HG02571 (cell line): ENCODE measurements around the gene OCIAD1.
"Not testable (repeated sequence)": the region's sequence is repeated elsewhere in the genome, so short reads cannot be mapped to it uniquely, and the experiment has no call there.

Source experiments
- ATAC-seq: cut with Tn5 transposase; IDR thresholded peaks from one replicate; pipeline ENCODE4 v1.9.1; 2021; ENCODE audit warnings: mild to moderate bottlenecking, moderate library complexity; ENCODE audit not compliant: unreplicated experiment

The OCIAD1 gene

DNA sequence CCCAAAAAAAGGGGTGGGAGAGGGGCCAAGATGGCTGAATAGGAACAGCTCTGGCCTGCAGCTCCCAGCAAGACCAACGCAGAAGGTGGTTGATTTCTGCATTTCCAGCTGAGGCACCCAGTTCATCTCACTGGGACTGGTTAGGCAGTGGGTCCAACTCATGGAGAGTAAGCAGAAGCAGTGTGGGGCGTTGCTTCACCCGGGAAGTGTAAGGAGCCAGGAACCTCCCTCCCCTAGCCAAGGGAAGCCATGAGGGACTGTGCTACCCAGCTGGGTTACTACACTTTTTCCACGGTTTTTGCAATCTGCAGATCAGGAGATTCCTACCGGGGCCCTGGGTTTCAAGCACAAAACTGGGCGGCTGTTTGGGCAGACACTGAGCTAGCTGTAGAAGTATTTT lies 13.9 kb upstream of the OCIAD1 start:
- ATAC-seq, result no peak

DNA sequence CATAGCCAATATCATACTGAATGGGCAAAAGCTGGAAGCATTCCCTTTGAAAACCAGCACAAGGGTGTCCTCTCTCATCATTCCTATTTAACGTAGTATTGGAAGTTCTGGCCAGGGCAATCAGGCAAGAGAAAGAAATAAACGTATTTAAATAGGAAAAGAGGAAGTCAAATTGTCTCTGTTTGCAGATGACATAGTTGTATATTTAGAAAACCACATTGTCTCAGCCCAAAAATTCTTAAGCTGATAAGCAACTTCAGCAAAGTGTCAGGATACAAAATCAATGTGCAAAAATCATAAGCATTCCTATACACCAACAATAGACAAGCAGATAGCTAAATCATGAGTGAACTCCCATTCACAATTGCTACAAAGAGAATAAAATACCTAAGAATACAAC lies 9.5 kb upstream of the OCIAD1 start:
- ATAC-seq, result not testable (repeated sequence)

DNA sequence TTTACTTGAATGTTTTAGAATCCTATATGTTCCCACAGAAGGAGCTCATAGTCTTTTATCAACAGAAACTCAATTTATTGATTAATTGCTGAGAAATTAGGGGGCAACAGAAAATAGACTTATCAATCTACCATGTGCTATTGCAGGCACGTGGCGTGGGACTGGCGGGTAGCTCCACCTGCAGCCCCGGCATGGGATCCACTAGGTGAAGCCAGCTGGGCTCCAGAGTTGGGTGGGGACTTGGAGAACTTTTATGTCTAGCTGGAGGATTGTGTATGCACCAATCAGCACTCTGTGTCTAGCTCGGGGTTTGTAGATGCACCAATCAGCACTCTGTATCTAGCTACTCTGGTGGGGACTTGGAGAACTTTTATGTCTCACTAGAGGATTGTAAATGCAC lies 3.3 kb upstream of the OCIAD1 start:
- no peak for ATAC-seq

DNA sequence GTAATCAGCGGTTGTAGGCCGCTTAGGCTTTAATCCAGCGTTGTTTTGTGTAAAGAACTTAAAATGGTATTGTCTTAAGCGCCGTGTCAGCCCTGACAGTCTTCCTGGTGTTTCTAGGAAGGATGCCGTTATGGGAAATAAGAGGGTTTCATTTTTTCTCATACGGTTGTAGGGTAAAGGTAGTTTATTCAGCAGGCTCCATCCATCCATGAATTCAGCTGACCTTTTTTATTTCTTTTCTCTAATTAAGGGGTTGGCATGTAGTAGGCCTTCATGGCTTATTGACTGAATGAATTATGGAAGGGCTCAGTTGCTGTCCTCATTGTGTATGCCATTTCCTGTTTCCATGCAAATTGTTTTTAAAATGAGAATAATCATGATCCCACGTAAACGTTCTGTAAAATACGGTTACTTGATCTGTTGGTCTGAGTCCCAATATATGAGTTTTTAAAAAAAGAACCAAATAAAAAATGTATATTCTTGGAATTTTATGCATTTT lies 693 bp downstream of the OCIAD1 start:
- ATAC-seq, result no peak

DNA sequence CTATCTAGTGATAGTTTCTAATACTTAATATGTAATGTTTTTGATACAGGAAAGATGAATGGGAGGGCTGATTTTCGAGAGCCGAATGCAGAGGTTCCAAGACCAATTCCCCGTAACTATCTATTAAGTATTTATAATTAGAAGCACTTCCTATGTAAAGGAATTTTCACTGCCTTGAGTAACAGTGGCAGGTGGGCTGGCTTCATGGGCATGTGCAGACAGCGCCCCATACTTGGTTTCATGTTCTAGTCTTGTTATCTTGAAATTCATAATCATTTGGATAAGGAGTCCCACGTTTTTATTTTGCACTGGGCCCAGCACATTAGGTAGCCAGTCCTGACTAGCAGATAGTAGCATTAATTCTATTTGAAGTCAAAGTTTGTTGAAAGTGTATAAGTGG lies 1.7 kb downstream of the OCIAD1 start:
- ATAC-seq, result no peak

DNA sequence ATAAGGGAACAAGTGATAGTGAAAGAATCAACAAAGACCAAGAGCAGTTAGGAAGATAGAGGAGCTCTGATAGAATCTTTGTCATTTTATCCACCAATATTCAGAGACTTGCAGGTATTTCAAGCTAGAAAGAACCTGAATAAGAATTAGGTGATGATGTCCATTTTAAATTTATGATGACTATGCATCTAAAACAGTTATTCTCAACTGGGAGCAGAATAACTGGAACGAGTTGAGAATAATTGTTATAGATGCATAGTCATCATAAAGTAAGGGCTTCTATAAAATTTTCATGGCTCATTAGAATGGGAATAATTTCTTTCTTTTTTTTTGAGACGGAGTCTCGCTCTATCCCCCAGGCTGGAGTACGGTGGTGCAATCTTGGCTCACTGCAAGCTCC lies 5.8 kb downstream of the OCIAD1 start:
- no peak for ATAC-seq

DNA sequence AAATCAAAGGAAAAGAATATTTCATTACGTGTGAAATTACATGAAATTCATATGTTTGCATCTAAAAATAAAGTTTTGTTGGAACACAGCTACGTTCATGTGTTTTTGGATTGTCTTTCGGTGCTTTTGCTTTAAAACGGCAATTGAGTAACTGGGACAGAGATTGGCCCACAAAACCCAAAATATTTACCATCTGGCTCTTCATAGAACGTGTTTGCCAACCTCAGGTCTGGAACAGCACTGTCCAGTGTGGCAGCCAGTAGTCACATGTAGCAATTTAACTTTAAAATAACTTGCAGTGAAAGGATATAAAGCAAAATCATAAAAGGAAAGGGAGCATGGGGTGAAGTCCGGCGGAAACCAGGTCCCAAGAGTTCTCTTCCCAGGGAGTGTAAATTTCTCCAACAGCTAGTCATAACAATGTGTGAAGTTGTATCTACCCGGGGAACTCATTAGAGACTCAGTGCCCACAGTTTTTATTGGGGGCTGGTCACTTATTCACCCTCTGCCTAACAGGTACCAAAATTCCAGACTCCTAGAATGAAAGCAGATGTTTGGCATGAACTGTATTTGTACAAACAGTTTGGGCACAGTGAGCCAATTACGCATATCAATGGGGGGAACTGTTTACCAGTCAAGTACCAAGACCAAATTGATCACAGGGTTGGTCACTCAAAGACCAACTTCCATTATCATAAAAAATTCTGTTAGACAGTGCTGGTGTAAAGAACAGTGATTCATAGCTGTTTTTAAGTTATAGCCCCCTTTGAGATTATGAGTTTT lies 10.3 kb downstream of the OCIAD1 start:
- no peak for ATAC-seq

DNA sequence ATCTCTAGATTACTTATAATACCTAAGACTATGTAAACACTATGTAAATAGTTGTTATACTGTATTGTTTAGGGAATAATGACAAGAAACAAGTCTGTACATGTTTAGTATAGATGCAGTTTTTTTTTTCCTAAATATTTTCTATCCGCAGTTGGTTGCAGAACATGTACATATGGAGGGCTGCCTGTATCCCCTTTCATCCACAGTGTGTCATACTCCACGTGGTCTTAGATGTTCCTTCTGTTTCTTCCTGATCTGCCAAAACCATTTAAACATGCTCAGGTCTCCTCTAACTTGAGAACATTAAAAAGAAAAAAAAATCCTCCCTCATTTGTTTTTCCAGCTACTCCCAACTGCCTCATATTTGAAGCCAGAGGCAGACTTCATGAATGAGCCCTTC lies 14.0 kb downstream of the OCIAD1 start:
- ATAC-seq, result no peak

DNA sequence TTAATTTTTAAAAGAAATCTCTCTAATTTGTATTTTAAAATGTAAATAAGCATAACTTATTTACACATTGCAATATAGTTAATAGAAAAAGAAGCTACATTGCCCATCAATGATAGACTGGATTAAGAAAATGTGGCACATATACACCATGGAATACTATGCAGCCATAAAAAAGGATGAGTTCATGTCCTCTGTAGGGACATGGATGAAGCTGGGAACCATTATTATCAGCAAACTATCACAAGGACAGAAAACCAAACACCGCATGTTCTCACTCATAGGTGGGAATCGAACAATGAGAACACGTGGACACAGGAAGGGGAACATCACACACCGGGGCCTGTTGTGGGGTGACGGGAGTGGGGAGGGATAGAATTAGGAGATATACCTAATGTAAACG lies 17.9 kb downstream of the OCIAD1 start:
- not testable (repeated sequence) for ATAC-seq

DNA sequence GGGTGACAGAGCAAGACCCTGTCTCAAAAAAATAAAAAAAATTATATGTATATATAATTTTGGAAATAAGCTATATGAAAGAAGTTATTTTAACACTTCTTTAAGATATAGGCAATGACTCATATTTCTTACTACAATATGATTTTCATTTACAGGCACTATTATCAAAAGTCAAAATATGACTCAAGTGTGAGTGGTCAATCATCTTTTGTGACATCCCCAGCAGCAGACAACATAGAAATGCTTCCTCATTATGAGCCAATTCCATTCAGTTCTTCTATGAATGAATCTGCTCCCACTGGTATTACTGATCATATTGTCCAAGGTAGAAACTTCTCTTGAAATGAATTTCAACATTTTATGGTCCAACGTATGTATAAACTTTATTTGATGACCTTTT lies 20.8 kb downstream of the OCIAD1 start:
- no peak for ATAC-seq

DNA sequence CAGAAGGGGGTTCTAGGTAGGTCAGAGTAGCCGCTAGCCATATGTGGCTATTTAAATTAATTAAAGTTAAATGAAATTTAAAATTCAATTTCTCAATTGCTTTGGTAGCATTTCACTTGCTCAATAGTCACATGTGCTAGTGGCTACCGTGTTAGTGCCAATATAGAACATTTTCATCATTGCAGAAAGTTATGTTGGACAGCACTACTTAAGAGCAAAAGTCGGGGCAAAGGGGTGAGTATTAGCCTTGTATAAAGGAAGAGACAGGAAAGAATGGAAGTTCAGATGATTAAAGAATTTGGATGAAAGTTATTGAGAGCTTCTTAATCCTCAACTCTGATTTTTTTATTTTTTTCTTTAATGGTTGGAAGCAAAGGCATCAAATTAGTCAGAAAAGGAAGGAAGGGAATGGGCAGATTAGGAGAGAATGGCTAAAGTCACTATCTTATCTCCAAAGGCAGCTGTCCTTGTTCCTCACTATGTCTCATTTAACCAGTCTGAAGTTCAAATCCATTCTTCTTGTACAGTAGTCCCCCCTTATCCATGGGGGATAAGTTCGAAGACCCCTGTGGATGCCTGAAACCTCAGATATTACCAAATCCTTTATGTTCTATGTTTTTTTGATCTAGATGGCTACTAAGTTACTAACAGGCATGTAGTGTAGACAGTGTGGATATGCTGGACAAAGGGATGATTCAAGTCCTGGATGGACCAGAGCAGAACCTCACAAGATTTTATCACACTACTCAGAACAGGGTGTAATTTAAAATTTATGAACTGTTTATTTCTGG lies 22.9 kb downstream of the OCIAD1 start:
- no peak for ATAC-seq

DNA sequence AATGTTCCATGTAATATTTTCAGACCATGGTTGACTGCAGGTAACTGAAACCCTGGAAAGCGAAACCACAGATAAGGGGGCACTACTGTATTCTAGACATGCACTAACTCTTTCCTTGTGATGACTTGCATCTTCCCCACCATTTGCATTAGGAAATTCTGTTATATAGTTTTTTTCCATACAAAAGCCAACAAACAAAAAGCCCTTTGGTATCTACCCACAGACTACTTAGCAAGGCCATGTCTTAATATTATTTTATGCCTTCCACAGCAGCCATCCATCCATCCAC lies 23.5 kb downstream of the OCIAD1 start:
- ATAC-seq, result no peak

DNA sequence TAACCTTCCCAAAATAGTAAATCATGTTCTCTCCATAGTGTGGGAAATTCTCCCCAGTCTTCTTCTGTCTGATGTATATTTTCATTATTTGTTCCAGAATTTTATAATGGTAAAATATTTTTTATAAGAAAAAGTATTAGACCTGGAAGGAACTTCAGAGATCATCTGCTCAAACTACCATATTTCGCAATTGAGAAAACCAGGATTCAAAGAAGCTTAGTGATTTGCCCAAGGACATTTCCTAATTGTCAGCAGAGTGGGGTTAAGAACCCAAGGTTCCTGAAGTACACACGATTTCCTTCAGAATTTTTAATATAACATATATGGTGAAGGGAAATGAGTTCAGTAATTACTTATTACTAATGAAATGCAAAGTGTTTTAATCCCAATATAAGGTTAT lies 24.1 kb downstream of the OCIAD1 start:
- ATAC-seq, result no peak

DNA sequence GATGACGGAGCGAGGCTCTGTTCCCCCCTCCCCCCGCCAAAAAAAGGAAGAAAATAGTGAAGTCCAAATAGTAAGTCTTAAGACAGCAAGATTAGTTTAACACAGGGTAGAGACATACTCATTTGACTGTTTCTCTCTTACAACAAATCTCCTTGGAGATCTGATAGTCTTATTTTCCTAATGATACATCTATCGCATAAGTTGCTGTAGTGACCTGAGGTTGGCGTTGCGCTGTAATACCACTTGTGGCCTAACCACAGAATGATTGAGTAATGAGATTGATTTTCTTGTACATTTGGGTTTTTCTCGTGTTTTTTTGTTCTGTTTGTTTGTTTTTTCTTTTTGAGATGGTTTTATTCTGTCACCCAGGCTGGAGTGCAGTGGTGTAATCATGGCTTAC lies 27.2 kb downstream of the OCIAD1 start:
- ATAC-seq, result no peak

DNA sequence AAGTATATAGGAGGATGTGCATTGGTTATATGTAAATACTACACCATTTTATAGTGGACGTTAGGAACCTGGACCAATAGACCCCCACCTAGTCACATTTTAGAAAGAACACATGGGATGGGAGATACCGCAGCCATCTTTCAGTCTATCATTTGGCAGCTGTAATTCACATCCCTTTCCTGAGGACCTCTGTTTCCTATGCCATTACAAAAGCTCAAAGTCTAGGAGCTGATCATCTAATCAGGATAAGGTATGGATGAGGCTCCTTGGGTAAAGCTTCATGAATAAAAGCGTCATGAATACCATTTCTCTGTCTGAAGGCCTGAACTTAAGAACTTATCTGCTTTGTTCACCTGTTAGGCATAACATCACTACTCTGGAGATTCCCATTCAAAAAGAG lies 31.1 kb downstream of the OCIAD1 start:
- no peak for ATAC-seq

DNA sequence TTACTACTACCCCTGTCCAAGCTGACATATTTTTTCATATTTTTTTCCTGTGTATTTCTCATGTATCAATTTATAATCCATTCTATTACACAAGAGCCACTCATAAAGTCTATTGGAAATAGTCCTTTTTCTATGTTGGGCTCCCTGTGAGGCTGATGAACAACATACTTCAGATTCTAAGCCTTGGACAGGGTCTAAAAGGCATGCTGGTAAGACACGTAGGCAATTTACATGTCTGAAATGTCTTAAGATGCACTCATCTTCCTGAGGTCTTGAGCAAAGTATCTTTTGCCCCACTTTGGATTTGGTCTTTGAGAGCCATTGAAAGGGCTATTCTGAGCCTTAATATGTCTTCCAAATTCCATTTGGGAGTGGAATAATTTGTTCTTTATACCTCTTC lies 31.8 kb downstream of the OCIAD1 start:
- no peak for ATAC-seq

DNA sequence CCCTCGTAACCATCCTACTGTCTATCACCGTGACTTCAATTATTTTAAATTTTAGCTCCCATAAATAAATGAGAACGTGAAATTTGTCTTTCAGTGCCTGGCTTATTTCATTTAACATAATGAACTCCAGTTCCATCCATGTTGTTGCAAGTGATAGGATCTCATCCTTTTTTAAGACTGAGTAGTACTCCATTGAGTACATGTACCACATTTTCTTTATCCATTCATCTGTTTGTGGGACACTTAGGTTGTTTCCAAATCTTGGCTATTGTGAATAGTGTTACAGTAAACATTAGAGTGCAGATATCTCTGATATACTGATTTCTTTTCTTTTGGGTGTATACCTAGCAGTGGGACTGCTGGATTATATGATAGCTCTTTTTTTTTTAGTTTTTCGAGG lies 32.8 kb downstream of the OCIAD1 start:
- no peak for ATAC-seq

DNA sequence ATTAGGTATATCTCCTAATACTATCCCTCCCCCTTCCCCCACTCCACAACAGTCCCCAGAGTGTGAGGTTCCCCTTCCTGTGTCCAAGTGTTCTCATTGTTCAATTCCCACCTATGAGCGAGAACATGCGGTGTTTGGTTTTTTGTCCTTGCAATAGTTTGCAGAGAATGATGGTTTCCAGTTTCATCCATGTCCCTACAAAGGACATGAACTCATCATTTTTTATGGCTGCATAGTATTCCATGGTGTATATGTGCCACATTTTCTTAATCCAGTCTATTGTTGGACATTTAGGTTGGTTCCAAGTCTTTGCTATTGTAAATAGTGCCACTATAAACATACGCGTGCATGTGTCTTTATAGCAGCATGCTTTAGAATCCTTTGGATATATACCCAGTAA lies 33.8 kb downstream of the OCIAD1 start:
- not testable (repeated sequence) for ATAC-seq

DNA sequence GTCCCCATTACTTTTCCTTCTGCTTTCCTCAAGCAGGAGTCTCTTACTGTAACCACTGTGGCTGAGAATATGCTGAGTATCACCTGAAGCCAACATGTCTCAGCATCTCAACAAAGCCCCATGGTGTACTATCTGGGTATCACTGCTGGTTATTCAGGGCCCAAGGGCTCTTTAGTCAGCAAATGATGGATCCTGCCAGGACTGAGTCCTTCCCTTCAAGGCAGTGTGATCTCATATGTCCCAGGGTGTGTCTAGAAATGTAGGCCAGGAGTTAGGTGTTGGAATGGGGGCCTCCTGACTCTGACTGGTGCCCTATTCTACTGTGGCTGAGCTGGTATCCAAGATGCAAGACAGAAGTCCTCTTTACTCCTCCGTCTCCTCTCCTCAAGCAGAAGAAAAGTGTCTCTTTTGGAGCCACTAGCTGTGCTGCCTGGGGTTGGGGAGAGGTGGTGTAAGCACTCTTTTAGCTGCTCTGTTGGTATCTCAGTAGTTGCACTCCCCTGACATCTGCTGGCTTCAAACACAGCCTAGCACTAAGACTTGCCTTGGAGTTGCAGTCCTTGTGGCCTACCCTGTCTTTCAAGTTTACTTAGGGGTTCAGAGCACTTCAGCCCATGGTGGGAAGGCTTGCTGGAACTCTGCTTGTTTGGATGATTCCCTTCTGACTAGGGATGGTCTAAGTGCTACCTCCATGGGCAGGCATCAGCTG lies 47.1 kb downstream of the OCIAD1 start:
- ATAC-seq, result no peak

DNA sequence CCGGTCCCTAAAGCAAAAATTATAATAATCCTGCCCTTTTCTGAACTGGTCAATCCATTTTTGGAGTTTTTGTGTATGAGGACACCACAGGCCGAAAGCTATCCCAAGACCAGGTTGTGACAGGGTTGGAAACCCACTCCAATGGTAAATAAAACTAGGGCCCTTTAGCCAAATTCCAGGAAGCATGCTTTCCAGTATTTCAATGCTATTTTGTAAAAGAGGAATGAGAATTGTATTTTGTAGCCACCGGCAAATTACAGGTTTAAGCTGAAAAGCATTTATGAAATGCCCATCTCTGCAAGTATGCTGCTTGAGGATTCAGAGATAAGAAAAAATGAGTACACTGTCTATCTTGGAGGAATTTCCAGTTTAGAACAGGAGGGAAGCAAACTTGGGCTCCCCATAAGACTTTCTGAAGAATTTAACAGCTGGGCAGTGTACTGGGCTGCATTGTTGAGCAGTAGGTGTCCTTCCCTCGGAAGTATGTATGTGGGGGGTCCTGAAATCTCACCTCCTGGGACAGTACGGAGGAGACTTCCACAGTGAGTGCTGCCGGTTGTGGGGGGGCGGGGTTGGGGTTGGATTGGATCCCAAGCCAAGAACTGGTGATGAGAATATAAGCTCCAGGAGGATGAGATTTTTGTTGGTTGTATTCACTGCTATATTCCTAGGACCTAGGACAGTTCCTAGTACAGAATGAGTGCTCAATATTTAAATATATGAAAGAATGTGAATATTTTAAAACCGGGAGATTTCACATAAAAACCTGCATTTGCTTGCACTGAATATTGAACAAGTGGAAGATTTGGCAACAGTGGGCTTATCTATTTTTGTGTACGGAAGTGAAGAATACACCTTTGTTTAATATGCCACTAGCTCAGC lies 48.9 kb downstream of the OCIAD1 start:
- no peak for ATAC-seq

DNA sequence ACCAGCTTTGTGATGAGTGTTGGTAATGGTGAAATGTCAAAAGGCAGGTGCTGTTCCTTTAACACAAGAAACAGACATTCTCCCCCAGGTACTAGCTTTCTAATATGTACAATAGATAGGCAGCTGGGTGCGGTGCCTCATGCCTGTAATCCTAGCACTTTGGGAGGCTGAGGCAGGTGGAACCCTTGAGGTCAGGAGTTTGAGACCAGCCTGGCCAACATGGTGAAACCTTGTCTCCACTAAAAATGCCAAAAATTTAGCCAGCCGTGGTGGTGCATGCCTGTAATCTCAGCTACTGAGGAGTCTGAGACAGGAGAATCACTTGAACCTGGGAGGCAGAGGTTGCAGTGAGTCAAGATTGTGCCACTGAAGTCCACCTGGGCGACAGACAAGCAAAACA lies 50.8 kb downstream of the OCIAD1 start:
- not testable (repeated sequence) for ATAC-seq
